Mesothelial cell of epicardium (in vitro differentiated cells): ENCODE measurements around the gene CFAP20DC. TPM values are rescaled to one million over a fixed set of nuclear protein-coding genes. Genes with fewer than 3 reads are reported as not detected.
"Not testable (repeated sequence)": the region's sequence is repeated elsewhere in the genome, so short reads cannot be mapped to it uniquely, and the experiment has no call there.

Experiments used
- DNase-seq, 2 experiments: peaks; one replicate each; pipeline ENCODE4 v3.0.0; 2021; ENCODE audit warnings: low spot score in 2 of 2; ENCODE audit not compliant: unreplicated experiment in 2 of 2
- H3K27ac Mint-ChIP-seq: 2 replicates; pipeline ENCODE4 v1.8.0; 2021; ENCODE audit warnings: mixed read lengths
- H3K27me3 Mint-ChIP-seq: 2 replicates; pipeline ENCODE4 v1.8.0; 2021; ENCODE audit warnings: low read depth, mixed read lengths
- H3K36me3 Mint-ChIP-seq: 2 replicates; pipeline ENCODE4 v1.8.0; 2021; ENCODE audit warnings: mixed read lengths
- H3K4me1 Mint-ChIP-seq: 2 replicates; pipeline ENCODE4 v1.8.0; 2021; ENCODE audit warnings: mixed read lengths
- H3K4me3 Mint-ChIP-seq: 2 replicates; pipeline ENCODE4 v1.8.0; 2021; ENCODE audit warnings: mild to moderate bottlenecking, moderate library complexity, mixed read lengths
- H3K9me3 Mint-ChIP-seq: 2 replicates; pipeline ENCODE4 v1.8.0; 2021; ENCODE audit warnings: mixed read lengths
- CTCF ChIP-seq: fragments of 200-600 bp; sonication (generic); IDR thresholded peaks from one replicate; pipeline ENCODE4 v1.5.0; 2021; ENCODE audit warnings: antibody characterized with exemption; ENCODE audit not compliant: unreplicated experiment
- total RNA-seq: library from RNA; stranded (reverse); gene quantifications from 3 replicates; pipeline ENCODE4 v1.2.1, GENCODE V29; 2021

Gene CFAP20DC
- total RNA-seq = 5.4 to 6.3 TPM (median 6.1 TPM) in 3 replicates

- H3K27me3 Mint-ChIP-seq = no peaks in the 10 kb centered on the region
- TF ChIP-seq CTCF = no peak
- H3K4me1 Mint-ChIP-seq = peaks cover 21% of the 10 kb centered on the region
- H3K27ac Mint-ChIP-seq = peak within 1 kb of the TSS; percentile 89
- H3K4me3 Mint-ChIP-seq = peak within 1 kb of the TSS; percentile 78
- H3K9me3 Mint-ChIP-seq = no peaks in the 10 kb centered on the region
- DNase-seq = peak; percentile 85 to 89
- no peaks in the 10 kb centered on the region for H3K36me3 Mint-ChIP-seq
These were observed at the start of gene CFAP20DC for GRCh38 chr3:59049671-59050331. CFAP20DC (minus strand) TSS chr3:59050025; CDS start chr3:59049631, 394 bp downstream.

GRCh38 chr3:59098516-59098915 is 48.7 kb upstream of the CFAP20DC start:
- not testable (repeated sequence) for DNase-seq, H3K27ac Mint-ChIP-seq, H3K4me1 Mint-ChIP-seq, H3K4me3 Mint-ChIP-seq, H3K36me3 Mint-ChIP-seq
- Mint-ChIP-seq H3K27me3 (peaks cover 17% of the 10 kb centered on the region), H3K9me3 (peaks cover 26% of the 10 kb centered on the region)

GRCh38 chr3:59094446-59094845 is 44.6 kb upstream of the CFAP20DC start:
- Mint-ChIP-seq H3K27me3 (peaks cover 14% of the 10 kb centered on the region), H3K4me1 (no peaks in the 10 kb centered on the region), H3K9me3 (peaks cover 26% of the 10 kb centered on the region), H3K36me3 (no peaks in the 10 kb centered on the region), H3K27ac (no peak overlapping the region), H3K4me3 (no peak overlapping the region)
- no peak for TF ChIP-seq CTCF
- no peak for DNase-seq

- Mint-ChIP-seq H3K36me3 (no peaks in the 10 kb centered on the region), H3K27ac (no peak overlapping the region), H3K4me3 (no peak overlapping the region), H3K27me3 (peaks cover 13% of the 10 kb centered on the region), H3K9me3 (peaks cover 21% of the 10 kb centered on the region), H3K4me1 (no peaks in the 10 kb centered on the region)
- no peak for DNase-seq
- TF ChIP-seq CTCF = no peak
These were observed 43.7 kb upstream of the CFAP20DC start for GRCh38 chr3:59093521-59093920.

GRCh38 chr3:59088761-59089160 is 38.9 kb upstream of the CFAP20DC start:
- no peak overlapping the region for H3K27ac Mint-ChIP-seq
- DNase-seq = no peak
- no peaks in the 10 kb centered on the region for H3K27me3 Mint-ChIP-seq
- no peaks in the 10 kb centered on the region for H3K9me3 Mint-ChIP-seq
- no peak for TF ChIP-seq CTCF
- H3K4me3 Mint-ChIP-seq = no peak overlapping the region
- peaks cover 10% of the 10 kb centered on the region for H3K4me1 Mint-ChIP-seq
- no peaks in the 10 kb centered on the region for H3K36me3 Mint-ChIP-seq

- peaks cover under 1% of the 10 kb centered on the region for H3K27me3 Mint-ChIP-seq
- no peak for DNase-seq
These were observed 36.2 kb upstream of the CFAP20DC start for GRCh38 chr3:59085976-59086375.

More at GRCh38 chr3:59085976-59086375, 36.2 kb upstream of the CFAP20DC start:
- no peak overlapping the region for H3K27ac Mint-ChIP-seq
- no peak overlapping the region for H3K4me3 Mint-ChIP-seq
- H3K9me3 Mint-ChIP-seq = no peaks in the 10 kb centered on the region
- H3K36me3 Mint-ChIP-seq = no peaks in the 10 kb centered on the region
- H3K4me1 Mint-ChIP-seq = peaks cover 10% of the 10 kb centered on the region
- no peak for TF ChIP-seq CTCF
